Endothelial cell of umbilical vein (primary cell): ENCODE measurements around the gene BEST2. TPM values are rescaled to one million over a fixed set of nuclear protein-coding genes. Genes with fewer than 3 reads are reported as not detected.

Source experiments
- BruUV-seq: library from RNA; stranded (reverse); fragments of 400-500 nt; replicated peaks from 2 replicates; lab custom pipeline; 2021; lab: Mats Ljungman, UMichigan
- CTCF ChIA-PET: fragments of 300-600, 350-600 bp; sonication (Branson Sonifier 250); formaldehyde crosslinking; loops from one replicate; lab custom pipeline; 2021; ENCODE audit warnings: antibody characterized with exemption, inconsistent platforms; lab: Charles Lee
- POLR2A ChIA-PET: fragments of 300-600, 350-600 bp; sonication (Branson Sonifier 250); formaldehyde crosslinking; loops from one replicate; lab custom pipeline; 2021; ENCODE audit warnings: antibody characterized with exemption, inconsistent platforms; lab: Charles Lee
- DNase-seq: peaks from one replicate; pipeline ENCODE4 v3.0.0-alpha.2; 2011; ENCODE audit warnings: low read depth, low spot score
- FAIRE-seq: peaks from 2 replicates; lab custom pipeline; 2011; peaks lifted over from hg19 to GRCh38; lab: Jason Lieb, UNC
- H2AFZ ChIP-seq: 2 replicates; pipeline ENCODE4 v1.6.0; 2012; ENCODE audit warnings: low read depth, low read length, control low read depth, inconsistent platforms
- H3K27ac ChIP-seq: 2 replicates; pipeline ENCODE4 v1.5.1; 2011; ENCODE audit warnings: low read depth, mild to moderate bottlenecking, control low read depth, low read length, moderate library complexity; ENCODE audit not compliant: insufficient read depth
- H3K27me3 ChIP-seq, 2 experiments: 2 replicates each; pipeline versions ENCODE4 v1.6.0 to v1.6.1; 2011; ENCODE audit warnings: low read length in 2 of 2, mixed read lengths in 1 of 2; ENCODE audit not compliant: control insufficient read depth in 2 of 2, insufficient read depth in 2 of 2
- H3K36me3 ChIP-seq, 2 experiments: 2 replicates in 1 of 2; 3 replicates in 1 of 2; pipeline ENCODE4 v1.5.1; 2011; ENCODE audit warnings: low read length in 2 of 2, mild to moderate bottlenecking in 1 of 2, moderate library complexity in 1 of 2; ENCODE audit not compliant: control insufficient read depth in 2 of 2, insufficient read depth in 2 of 2; ENCODE audit errors: extremely low read depth in 1 of 2
- H3K4me1 ChIP-seq: 3 replicates; pipeline ENCODE4 v1.5.1; 2011; ENCODE audit warnings: mild to moderate bottlenecking, low read length; ENCODE audit not compliant: control insufficient read depth, insufficient read depth; ENCODE audit errors: extremely low read depth
- H3K4me2 ChIP-seq: 2 replicates; pipeline ENCODE4 v1.6.1; 2011; ENCODE audit warnings: low read length, control low read depth, mixed read lengths; ENCODE audit not compliant: insufficient read depth
- H3K4me3 ChIP-seq, 3 experiments: fragments of 200-600 bp in 1 of 3; sonication (generic), shearing (Covaris generic) in 1 of 3; replicated peaks in 1 of 3; 2 replicates each; pipeline ENCODE4 v1.5.1; 2011 to 2016; ENCODE audit warnings: control low read depth in 3 of 3, low read length in 3 of 3, mild to moderate bottlenecking in 2 of 3, inconsistent platforms in 1 of 3, low read depth in 1 of 3, moderate library complexity in 1 of 3; ENCODE audit not compliant: insufficient read depth in 1 of 3
- H3K79me2 ChIP-seq: 2 replicates; pipeline ENCODE4 v1.6.0; 2012; ENCODE audit warnings: low read length, inconsistent platforms; ENCODE audit not compliant: control insufficient read depth, insufficient read depth
- H3K9ac ChIP-seq: replicated peaks from 2 replicates; pipeline ENCODE3; 2011; ENCODE audit warnings: low read length, control low read depth; ENCODE audit not compliant: insufficient read depth; ENCODE audit errors: extremely low read depth
- H3K9me1 ChIP-seq: replicated peaks from 3 replicates; pipeline ENCODE4 v1.6.0; 2011; ENCODE audit warnings: mild to moderate bottlenecking, low read length; ENCODE audit not compliant: control insufficient read depth, insufficient read depth; ENCODE audit errors: extremely low read depth
- H3K9me3 ChIP-seq: replicated peaks from 2 replicates; pipeline ENCODE4 v1.5.1; 2012; ENCODE audit warnings: low read length, inconsistent platforms; ENCODE audit not compliant: control insufficient read depth, insufficient read depth
- H4K20me1 ChIP-seq: replicated peaks from 2 replicates; pipeline ENCODE3; 2011; ENCODE audit warnings: mild to moderate bottlenecking, low read length; ENCODE audit not compliant: control insufficient read depth, insufficient read depth; ENCODE audit errors: extremely low read depth
- EZH2 ChIP-seq: IDR thresholded peaks from 2 replicates; pipeline ENCODE4 v1.6.1; 2012; ENCODE audit warnings: borderline replicate concordance, low read depth, mild to moderate bottlenecking, moderate library complexity, low read length, inconsistent platforms; ENCODE audit not compliant: severe bottlenecking
- GATA2 ChIP-seq: IDR thresholded peaks from 2 replicates; pipeline ENCODE4 v1.7.0; 2011; ENCODE audit warnings: low read depth, mild to moderate bottlenecking, moderate library complexity, mixed read lengths, low read length; ENCODE audit not compliant: insufficient read length, insufficient read depth
- MYC ChIP-seq: IDR thresholded peaks from one replicate; pipeline ENCODE4 v1.6.1; 2011; ENCODE audit warnings: mild to moderate bottlenecking, low read depth, low read length
- POLR2AphosphoS5 ChIP-seq: IDR thresholded peaks from 2 replicates; pipeline ENCODE4 v1.6.1; 2012; ENCODE audit warnings: low read depth, mild to moderate bottlenecking, control low read depth, low read length, moderate library complexity; ENCODE audit not compliant: insufficient read depth
- dilution Hi-C: fragments of 300-500 bp; cut with MboI; formaldehyde crosslinking; loops from one replicate; pipeline ENCODE4 v1.15.0; 2019; ENCODE audit warnings: low sequenced_read_pairs; ENCODE audit not compliant: extremely low pct_ligation_motif_present
- intact Hi-C: fragments of 100-400 bp; cut with micrococcal nuclease; formaldehyde crosslinking; loops from one replicate; pipeline ENCODE4 v1.10.0; 2022
- polyA plus RNA-seq, 4 experiments: library from polyadenylated mRNA; depleted of rRNA in 3 of 4; stranded (reverse) in 3 of 4; unstranded in 1 of 4; fragments of >200 nt; gene quantifications; 2 replicates each; pipeline versions ENCODE4 v1.2.1 to v1.2.3, GENCODE V29; 2011 to 2012; ENCODE audit warnings: missing spikeins in 1 of 4
- total RNA-seq: library from RNA; stranded (reverse); gene quantifications from 2 replicates; pipeline ENCODE4 v1.2.3, GENCODE V29; 2021
- TF ChIP-seq, protein P1 (sequence below), 2 donors: IDR thresholded peaks; 1 replicate in 1 of 2; 2 replicates in 1 of 2; pipeline ENCODE4 v1.5.1; 2011; ENCODE audit warnings: low read length in 2 of 2, mild to moderate bottlenecking in 2 of 2, moderate library complexity in 2 of 2, control low read depth in 1 of 2, inconsistent platforms in 1 of 2, low read depth in 1 of 2; ENCODE audit not compliant: insufficient read depth in 1 of 2; ENCODE audit errors: extremely low read depth in 1 of 2
- TF ChIP-seq, protein P2 (sequence below): IDR thresholded peaks from 2 replicates; pipeline ENCODE4 v1.6.1; 2011; ENCODE audit not compliant: insufficient read depth, insufficient read length

BEST2 gene
- total and polyA plus RNA-seq, 2 donors (not counting 3 experiments of a cell fraction or from before 2014, with no cell fraction given): not detected

DNA sequence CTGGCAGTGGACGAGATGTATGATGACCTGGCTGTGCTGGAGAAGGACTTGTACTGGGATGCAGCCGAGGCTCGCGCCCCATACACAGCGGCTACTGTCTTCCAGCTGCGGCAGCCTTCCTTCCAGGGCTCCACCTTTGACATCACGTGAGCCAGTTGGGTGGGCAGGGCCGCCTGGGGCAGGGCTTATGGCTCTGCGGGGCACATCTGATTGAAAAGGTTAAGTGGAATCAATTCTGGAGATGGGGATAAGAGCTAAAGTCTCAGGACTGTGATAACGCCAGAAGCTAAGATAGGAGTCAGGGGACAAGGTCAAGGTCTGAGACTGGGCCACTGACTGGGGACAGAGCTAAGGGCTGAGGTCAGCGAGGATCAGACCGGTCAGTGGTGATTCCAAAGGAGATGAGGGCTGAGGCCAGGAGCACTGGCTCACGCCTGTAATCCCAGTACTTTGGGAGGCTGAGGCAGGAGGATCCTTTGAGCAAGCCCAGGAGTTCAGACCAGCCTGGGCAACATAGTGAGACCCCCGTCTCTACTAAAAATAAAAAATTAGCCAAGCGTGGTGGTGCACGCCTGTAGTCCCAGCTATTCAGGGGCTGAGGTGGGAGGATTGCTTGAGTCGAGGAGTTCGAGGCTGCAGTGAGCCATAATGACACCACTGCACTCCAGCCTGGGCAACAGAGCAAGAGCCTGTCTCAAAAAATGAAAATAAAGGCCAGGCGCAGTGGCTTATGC is 4.7 kb downstream of the BEST2 start:
- no peaks in the 10 kb centered on the region for H3K9me3 ChIP-seq
- DNase-seq (no peak), FAIRE-seq (no peak)
- CTCF ChIA-PET: interaction anchor here (1.7 to 12.6 kb wide), 4 partner anchors 9 to 665 kb away, joined by 4 to 481 read pairs (median 23); no protein-coding TSS in a partner anchor
- no peaks in the 10 kb centered on the region for H3K36me3 ChIP-seq
- no peaks in the 10 kb centered on the region for H3K9me1 ChIP-seq
- POLR2A ChIA-PET: no interaction called here
- no peak overlapping the region for H3K4me2 ChIP-seq
- H4K20me1 ChIP-seq: no peaks in the 10 kb centered on the region
- H3K79me2 ChIP-seq: no peaks in the 10 kb centered on the region
- H3K4me1 ChIP-seq: no peaks in the 10 kb centered on the region
- BruUV-seq: no TSS peak
- no peak overlapping the region for H3K4me3 ChIP-seq
- dilution Hi-C loops (no loop called here), intact Hi-C loops (loop anchor here (2.0 kb wide), 1 partner anchor 34 kb away; the partner anchor contains the start of gene TNPO2)
- no peak overlapping the region for H3K27ac ChIP-seq
- TF ChIP-seq, protein P1, sequence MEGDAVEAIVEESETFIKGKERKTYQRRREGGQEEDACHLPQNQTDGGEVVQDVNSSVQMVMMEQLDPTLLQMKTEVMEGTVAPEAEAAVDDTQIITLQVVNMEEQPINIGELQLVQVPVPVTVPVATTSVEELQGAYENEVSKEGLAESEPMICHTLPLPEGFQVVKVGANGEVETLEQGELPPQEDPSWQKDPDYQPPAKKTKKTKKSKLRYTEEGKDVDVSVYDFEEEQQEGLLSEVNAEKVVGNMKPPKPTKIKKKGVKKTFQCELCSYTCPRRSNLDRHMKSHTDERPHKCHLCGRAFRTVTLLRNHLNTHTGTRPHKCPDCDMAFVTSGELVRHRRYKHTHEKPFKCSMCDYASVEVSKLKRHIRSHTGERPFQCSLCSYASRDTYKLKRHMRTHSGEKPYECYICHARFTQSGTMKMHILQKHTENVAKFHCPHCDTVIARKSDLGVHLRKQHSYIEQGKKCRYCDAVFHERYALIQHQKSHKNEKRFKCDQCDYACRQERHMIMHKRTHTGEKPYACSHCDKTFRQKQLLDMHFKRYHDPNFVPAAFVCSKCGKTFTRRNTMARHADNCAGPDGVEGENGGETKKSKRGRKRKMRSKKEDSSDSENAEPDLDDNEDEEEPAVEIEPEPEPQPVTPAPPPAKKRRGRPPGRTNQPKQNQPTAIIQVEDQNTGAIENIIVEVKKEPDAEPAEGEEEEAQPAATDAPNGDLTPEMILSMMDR (IDR thresholded peaks at IDR 0.05; ENCODE audit: extremely low read depth in 1 of 2, insufficient read depth in 1 of 2, low read depth in 1 of 2, low read length in 2 of 2): no peak
- TF ChIP-seq POLR2AphosphoS5 (no peak), GATA2 (no peak), EZH2 (no peak), MYC (no peak)
- TF ChIP-seq, protein P2, sequence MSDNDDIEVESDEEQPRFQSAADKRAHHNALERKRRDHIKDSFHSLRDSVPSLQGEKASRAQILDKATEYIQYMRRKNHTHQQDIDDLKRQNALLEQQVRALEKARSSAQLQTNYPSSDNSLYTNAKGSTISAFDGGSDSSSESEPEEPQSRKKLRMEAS: no peak
- no peak overlapping the region for H3K9ac ChIP-seq
- H2AFZ ChIP-seq: no peak overlapping the region
- H3K27me3 ChIP-seq: no peaks in the 10 kb centered on the region
